Stomach smooth muscle (tissue), 2 donors: ENCODE results near the gene HTR3E.

Experiments
- H3K27ac ChIP-seq: one replicate; pipeline ENCODE4 v1.7.0; 2013; ENCODE audit warnings: mild to moderate bottlenecking, low read length, inconsistent platforms
- H3K27me3 ChIP-seq, 2 donors: one replicate each; pipeline ENCODE4 v1.7.0; 2013; ENCODE audit warnings: low read length in 2 of 2; ENCODE audit not compliant: insufficient read depth in 2 of 2, control insufficient read depth in 1 of 2
- H3K36me3 ChIP-seq, 2 donors: one replicate each; pipeline ENCODE4 v1.7.0; 2013; ENCODE audit warnings: low read length in 2 of 2; ENCODE audit not compliant: control insufficient read depth in 2 of 2, insufficient read depth in 2 of 2
- H3K4me1 ChIP-seq: one replicate; pipeline ENCODE4 v1.7.0; 2013; ENCODE audit warnings: low read length; ENCODE audit not compliant: control insufficient read depth, insufficient read depth
- H3K4me3 ChIP-seq, 2 donors: one replicate each; pipeline ENCODE4 v1.7.0; 2013; ENCODE audit warnings: low read length in 2 of 2
- H3K9ac ChIP-seq, 2 donors: one replicate each; pipeline ENCODE4 v1.7.0; 2013; ENCODE audit warnings: low read length in 2 of 2, mild to moderate bottlenecking in 1 of 2
- H3K9me3 ChIP-seq, 2 donors: one replicate each; pipeline ENCODE4 v1.7.0; 2013; ENCODE audit warnings: low read length in 2 of 2; ENCODE audit not compliant: control insufficient read depth in 2 of 2
- donor health status: healthy.
- donor health status: Pancreatic carcinoma.

Gene HTR3E

DNA sequence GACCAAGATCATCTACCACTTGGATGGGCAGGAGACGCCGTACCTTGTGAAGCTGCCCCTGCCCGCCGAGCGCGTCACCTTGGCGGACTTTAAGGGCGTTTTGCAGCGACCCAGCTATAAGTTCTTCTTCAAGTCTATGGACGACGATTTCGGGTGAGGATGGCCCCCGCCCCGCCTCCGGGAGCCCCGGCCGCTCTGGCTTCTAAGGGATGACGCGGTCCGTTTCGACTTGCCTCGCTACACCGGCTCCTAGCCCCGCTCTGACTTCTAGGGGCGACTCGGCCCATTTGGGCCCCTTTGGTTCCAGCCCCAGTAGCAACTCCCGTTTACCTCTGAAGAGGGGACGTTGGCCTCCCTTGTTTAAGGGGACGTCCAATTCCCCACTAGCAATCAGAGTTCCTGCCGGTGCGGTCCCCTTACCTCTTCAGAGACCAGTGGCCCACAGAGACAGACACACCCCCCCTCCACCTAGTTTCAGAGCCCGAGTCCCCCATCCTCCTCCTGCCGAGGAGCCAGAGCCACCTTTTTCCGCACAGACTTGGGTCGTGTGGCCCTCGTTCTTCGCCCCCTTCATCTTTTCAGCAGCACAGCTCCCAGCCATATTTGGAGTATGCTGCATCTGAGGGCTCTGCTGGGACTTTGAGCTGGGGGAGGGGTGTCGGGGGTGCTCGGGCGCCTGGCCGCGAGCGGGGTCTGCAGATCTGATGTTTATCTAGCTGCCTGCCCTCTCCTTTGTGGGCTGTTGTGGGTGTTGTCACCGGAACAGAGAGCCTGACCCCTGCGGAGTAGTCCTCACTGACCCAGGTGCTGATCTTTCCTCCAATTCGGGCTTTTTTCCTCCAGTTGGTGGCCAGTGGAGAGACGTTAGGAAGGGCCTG lies 59.0 kb downstream of the HTR3E start:
- Histone ChIP-seq H3K4me3 (peak overlapping the region; percentile 91 to 96), H3K9me3 (no peaks in the 10 kb centered on the region), H3K36me3 (no peaks in the 10 kb centered on the region), H3K27me3 (no peaks in the 10 kb centered on the region), H3K9ac (peak overlapping the region; percentile 93 to 98), H3K4me1 (peaks cover 46% of the 10 kb centered on the region), H3K27ac (peak overlapping the region; percentile 90)

- Histone ChIP-seq H3K27ac (peak overlapping the region; percentile 90), H3K4me3 (peak overlapping the region; percentile 91 to 96), H3K27me3 (no peaks in the 10 kb centered on the region), H3K9ac (peak overlapping the region; percentile 93 to 98), H3K9me3 (no peaks in the 10 kb centered on the region), H3K36me3 (no peaks in the 10 kb centered on the region), H3K4me1 (peaks cover 53% of the 10 kb centered on the region)
Observed at GRCh38 chr3:184156522-184156955, 59.7 kb downstream of the HTR3E start.
